Ramos (cell line): ENCODE measurements around the gene LARP1.
"Not testable (repeated sequence)": the region's sequence is repeated elsewhere in the genome, so short reads cannot be mapped to it uniquely, and the experiment has no call there.

ENCODE experiments used
- in situ Hi-C: fragments of 300-500 bp; cut with MboI; formaldehyde crosslinking; loops from one replicate; pipeline ENCODE4 v1.14.3; 2022; ENCODE audit warnings: low sequenced_read_pairs; ENCODE audit not compliant: unreplicated experiment

Gene LARP1

DNA sequence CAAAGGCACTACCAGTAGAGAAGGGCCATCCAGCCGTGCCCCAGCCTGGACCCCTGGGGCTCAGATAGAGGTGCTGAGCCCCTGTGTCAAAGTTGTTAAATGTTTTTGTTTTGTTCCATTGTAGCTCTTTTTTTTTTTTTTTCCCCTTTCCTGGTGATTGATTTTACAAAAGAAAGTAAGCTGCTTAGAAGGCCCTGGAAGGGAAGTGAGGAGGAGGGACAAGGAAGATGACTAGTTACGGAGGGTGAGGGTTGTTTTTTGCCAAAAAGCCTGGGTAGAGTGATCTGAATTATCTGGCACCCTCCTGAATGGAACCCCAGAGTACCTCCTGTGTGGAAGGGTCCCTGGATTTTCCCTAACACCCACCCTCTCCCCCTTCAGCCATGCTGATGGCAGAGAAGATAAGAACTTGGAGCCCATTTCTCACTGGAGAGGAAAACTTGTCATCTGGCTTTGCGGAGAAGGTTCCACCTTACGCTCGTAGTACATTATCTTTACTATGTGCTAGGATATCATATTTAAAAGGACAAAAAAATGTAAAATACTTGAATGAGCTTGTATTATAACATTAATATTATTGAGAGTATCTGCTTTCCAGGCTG, 61.8 kb downstream of the LARP1 start:
- in situ Hi-C loops = loop anchor here (5.0 kb wide), 1 partner anchor 165 kb away; no protein-coding TSS in a partner anchor

DNA sequence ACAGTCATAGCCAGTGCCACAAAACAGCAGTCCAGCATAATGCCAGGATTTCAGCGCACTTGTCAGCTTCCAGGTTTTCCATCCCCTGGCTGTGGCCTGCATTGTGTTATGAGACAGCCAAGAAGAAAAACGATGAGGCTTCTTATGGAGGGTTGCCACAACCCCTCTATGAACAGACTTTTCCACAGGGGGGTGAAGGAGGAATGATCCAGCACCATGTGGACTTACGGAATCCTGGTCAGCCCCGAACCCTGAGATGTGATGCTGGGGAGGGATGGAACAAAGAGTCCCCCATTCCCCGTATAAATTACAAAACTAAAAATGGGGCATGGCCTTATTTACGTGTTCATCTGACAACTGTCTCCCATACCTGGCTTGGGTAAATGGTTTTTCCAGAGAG, 62.6 kb downstream of the LARP1 start:
- in situ Hi-C loops = loop anchor here (5.0 kb wide), 1 partner anchor 166 kb away; no protein-coding TSS in a partner anchor

DNA sequence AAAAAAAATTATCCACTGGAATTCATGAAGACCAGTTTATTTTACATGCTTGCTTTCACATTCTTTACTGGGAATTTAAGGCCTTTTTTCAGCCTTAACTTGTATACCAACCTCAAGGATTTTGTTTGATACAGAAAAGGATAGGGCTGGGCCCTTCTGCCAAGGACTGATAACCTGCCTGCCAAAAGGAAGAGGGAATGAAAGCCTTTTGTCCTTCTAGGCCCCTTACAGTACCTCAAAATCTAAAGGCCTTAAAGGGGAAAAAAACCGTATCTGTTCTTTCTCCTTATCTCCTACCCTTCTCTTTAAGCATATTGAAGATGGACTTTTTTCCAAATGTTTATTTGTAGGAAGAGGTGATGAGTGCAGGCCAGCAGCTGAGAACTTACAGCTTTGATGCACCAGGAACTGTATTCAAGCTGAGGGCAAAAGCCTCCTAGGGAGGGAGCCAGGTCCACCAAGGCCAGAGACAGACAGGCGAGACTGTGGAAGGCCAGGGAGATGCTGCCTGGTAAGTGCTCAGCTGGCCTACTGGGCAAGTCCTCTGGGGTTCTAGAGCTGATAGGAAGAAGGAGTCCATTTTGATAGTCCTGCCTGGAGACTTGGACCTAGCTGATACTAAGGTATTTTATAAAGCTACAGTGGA, 63.4 kb downstream of the LARP1 start:
- in situ Hi-C loops = loop anchor here (5.0 kb wide), 1 partner anchor 166 kb away; no protein-coding TSS in a partner anchor

DNA sequence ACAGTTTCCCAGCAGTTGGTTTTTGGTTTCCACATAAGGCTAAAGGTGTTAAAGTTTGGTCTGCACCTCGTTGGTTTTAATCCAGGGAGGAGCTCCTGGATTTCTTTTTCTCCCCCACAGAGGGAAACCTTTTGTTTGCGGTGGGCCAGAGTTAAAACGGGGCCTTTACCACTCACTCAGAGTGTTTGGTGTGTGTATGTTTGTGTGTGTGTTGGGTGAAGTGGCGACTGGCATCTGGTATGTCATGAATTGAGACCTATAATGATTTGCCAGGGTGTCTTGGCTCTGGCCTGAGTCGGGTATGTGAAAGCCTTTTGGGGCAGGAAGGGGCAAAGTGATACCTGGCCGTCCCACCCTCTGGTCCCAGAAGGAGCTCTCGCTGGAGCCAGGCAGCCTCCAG, 64.4 kb downstream of the LARP1 start:
- in situ Hi-C loops = loop anchor here (5.0 kb wide), 1 partner anchor 167 kb away; no protein-coding TSS in a partner anchor

DNA sequence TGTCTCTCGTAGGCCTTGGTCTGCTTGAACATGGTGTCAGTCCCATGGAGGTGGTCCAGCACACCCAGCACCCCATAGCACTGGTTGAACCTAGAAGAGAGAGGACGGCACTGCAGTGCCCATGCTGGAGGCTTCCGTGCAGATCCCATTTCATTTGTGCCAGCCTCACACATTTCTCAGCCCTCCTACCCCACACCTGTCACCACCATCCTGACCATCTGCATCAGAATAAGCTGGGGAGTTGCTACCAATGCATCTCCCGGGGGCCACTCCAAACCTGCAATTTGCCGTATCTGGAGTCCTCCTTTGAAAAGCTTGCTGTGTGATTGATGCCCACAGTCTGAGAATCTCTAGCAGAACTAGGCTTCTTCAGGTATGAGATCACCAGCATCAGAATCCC, 65.2 kb downstream of the LARP1 start:
- in situ Hi-C loops = no loop called here

DNA sequence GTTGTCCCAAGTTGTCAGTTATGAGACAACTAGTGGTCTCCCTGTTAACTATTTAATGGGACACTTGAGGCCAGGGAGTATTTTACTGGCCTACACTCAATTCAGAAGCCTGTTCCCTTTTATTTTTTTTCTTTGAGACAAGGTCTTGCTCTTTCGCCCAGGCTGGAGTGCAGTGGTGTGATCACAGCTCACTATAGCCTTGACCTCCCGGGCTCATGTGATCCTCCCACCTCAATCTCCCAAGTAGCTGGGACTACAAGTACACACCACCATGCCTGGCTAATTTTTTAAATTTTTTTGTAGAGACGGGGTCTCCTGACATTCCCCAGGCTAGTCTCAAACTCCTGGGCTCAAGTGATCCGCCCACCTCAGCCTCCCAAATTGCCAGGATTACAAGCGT, 67.7 kb downstream of the LARP1 start:
- in situ Hi-C loops = not testable (repeated sequence)

DNA sequence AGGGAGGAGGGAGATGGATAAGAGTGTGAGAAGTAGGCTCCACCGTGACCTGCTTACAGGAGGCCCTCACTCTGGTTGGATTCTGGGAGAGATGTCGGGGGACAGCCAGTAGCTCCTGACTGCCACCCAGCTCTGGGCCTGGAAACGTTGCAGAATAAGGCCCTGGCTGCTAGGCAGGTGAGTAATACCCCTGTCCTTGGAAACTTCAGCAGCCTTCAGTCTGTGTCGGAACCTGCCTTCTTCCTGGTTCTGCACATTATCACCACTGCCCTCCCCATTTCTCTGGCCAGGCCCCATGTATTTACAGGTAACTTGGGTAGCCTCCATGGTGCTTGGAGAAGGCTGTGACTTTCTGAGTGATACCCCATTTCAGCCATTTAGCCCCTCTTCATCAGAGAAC, 68.4 kb downstream of the LARP1 start:
- in situ Hi-C loops = no loop called here

DNA sequence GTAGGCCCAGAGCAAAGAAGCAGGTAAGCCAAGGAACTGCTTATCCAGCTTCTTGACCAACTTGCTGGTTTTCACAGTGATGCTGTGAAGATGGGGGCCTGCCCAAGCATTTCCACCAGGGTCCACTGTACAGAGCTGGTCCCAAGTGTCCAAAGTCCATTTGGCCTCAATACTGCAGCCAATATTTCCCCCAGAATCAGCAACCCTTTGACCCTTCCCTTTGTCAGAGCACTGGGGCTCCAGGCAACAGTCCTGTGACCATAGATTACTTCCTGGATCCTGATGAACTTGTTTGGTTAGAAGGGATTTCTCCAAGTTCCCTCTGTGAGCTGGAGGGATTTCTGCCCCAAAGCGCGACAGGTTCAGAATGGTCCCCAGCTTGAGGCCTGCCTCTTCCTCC, 68.9 kb downstream of the LARP1 start:
- in situ Hi-C loops = no loop called here

DNA sequence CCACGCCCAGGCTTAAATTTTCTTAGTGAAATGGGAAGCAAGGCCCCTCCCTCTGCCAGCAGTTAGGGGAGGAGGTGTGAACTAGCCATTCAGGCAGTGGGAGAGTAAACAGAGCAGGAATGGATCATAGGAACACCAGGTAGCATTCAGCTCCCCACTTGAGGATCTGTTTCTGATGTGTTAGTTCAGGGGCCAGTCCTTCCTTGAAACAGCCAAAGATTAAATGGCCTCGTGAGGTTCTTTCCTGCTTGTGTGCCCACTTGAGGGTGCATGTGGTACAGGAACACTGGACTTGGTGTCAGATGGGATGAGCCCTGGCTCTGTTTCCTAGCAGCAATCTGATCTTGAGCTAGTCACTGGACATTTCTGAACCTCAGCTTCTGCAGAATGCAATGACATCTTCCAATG, 74.0 kb downstream of the LARP1 start:
- in situ Hi-C loops = no loop called here

DNA sequence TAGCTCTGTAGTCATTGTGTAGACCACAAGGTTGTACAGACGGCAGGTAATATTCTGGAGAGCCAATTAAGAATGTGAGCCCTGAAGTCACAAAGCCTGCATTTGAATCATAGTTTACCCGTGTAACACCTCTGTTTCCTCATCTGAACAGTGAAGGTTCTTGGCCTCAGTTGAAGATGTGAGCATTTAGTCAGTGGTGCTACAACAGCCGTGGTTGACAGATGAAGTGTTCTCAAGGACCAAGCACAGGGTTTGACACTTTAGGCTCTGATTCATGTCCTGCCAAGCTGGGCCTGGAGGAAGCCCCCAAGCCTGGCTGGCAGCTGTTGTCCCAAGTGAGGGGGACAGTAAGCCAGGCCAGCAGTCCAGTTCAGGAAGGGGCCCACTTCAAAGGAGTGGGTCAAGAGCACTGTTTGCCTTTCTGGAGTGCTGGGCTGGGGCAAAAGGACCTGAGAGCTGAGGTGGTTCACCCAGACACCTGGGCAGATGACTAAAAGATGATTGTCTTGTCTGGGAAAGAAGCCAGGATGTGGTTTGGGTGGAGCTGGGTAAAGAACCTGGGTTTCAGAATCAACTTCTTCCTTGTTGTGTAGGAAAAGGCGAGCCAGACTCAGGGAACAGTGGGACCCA, 74.5 kb downstream of the LARP1 start:
- in situ Hi-C loops = no loop called here

DNA sequence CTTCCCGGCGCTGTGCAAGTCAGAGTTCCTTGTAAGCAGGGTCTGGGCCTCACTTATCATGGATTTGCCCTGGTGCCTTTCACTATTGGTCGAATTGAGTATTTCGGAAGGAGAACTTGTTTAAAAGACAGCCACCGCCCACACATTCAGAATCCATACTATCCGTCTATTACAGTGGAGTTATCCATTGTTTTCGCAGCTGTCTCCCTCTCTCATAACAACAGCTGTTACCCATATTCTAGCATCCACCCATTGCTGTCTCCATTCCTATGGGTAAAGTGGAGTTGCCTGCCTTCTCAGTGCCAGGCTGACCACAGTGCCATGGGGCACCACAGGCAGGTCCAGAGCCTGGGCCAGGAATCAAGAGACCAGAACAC, 75.0 kb downstream of the LARP1 start:
- in situ Hi-C loops = no loop called here

DNA sequence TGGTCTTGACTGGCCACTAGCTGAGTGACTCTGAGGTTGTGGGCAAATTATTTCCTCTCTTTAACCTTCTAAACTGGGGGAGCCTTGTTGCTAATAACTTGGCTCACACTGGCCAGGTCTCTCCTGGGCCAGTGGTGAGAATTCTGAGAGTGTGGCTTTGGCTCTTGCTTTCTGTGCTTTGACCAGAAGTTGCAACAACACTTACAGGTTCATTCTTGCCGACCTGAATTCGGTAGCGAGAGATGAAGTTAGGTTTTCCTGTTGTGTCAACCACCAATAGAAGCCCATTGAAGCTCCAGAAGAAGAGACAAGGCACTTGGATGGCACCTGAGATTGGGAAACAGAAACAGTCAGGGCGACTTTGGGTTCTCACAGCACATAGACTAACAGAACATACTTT, 75.4 kb downstream of the LARP1 start:
- in situ Hi-C loops = no loop called here

DNA sequence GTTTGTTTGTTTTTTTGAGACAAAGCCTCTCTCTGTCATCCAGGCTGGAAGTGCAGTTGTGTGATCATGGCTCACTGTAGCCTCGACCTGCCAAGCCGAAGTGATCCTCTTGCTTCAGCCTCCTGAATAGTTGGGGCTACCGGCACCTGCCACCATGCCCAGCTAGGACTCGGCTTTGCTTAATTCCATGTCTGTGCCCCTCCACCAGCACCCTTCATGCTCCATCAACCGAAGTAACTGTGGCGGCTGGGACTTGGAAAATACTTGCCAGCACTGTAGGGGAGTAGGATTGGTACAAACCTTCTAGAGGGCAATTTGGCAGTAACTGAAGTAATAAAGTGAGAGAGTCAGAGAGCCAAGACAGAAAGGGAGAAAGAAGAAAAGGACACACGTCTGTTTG, 76.3 kb downstream of the LARP1 start:
- in situ Hi-C loops = no loop called here

DNA sequence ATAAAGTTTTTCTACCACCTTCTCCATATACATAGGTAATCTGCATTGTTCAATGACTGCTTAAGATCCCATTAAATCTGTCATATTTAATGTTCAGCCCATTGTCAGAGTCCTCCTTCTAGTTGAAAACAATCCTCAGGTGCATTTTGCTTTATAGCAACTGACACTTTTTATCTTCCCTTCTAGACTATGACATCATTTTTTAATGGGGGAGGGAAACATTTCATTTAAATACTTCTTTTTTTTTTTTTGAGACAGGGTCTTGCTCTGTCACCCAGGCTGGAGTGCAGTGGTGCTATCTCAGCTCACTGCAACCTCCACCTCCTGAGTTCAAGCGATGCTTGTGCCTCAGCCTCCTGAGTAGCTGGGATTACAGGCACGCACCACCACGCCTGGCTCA, 77.6 kb downstream of the LARP1 start:
- in situ Hi-C loops = not testable (repeated sequence)

DNA sequence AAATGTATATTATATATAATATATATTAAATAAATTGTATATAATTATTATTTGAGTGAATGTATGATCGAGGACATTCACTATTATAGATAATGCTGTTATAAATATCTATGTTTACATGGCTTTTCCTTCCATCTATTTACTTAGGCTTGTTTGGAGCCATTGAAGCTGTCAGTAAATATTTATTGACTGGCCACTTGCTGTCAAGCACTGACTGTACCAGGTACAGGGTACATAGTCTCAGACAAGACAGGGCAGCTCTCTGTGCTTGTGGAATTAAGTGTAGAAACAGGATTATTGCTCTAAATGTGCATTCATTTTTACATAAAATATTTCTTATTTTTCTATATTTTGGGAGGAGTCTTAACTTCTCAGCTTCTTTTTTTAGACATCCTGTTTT, 78.9 kb downstream of the LARP1 start:
- in situ Hi-C loops = no loop called here

DNA sequence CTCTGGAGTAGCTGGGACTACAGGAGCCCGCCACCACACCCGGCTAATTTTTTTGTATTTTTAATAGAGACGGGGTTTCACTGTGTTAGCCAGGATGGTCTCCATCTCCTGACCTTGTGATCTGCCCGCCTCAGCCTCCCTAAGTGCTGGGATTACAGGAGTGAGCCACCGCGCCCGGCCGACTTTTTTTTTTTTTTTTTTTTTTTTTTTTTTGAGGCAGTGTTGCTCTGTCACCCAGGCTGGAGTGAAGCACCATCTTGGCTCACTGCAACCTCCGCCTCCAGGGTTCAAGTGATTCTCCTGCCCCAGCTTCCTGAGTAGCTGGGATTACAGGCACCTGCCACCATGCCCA, 80.5 kb downstream of the LARP1 start:
- in situ Hi-C loops = not testable (repeated sequence)

DNA sequence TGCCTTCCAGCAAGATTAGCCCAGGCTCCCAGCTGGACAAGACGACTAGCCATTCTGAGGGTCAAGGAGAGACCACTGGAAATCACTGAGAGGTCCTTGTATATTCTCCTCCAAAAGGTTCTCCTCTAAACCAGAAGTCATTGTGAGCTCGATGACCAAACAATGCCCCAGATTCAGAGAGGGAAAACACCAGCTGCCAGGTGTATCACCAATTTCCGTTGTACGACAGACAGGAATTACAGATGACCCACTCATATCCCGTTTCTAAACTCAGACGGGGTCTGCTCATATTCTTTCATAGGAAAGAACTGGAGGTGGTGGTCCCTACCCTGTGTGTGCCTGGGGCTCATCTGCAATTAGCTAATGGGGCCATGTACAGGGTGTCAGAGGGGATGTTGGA, 81.0 kb downstream of the LARP1 start:
- in situ Hi-C loops = no loop called here

DNA sequence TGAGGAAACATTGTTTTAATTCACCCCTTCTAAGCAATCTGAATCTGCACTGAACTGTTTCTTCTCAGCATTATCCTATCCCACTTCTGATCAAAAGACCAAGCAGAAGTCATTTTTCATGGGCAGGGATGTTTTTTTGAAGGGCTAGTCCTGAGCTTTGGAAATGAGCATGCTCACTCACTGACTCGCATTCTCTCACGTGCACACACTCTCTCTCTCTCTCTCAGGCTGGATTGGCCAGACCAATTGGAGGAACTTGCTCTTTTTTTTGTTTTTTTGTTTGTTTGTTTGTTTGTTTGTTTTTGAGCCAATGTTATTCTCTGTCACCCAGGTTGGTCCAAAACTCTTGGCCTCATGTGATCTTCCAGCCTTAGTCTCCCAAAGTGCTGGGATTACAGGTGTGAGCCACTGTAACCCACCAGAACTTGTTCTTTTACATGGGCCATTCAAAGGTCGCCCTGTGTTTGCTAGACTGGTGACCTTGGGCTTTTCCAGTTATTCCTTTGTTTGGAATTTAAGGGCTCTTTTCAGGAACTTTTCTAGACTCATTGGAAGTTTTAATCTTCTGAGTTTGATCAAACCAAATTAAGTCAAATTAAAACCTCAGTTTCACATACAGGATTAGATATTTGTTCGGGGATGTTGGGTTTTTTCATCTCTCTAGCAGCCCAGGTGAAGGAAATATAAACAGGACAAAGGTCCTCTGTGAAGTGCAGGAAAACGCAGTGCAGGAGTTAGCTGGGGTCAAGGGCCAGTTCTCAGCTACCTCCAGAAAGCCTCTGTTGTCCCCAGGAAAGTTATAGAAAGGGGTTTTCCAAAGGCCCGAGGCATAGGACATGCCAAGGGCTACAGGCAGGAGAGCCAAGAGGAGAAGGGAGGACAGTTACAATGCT, 82.1 kb downstream of the LARP1 start:
- in situ Hi-C loops = no loop called here

DNA sequence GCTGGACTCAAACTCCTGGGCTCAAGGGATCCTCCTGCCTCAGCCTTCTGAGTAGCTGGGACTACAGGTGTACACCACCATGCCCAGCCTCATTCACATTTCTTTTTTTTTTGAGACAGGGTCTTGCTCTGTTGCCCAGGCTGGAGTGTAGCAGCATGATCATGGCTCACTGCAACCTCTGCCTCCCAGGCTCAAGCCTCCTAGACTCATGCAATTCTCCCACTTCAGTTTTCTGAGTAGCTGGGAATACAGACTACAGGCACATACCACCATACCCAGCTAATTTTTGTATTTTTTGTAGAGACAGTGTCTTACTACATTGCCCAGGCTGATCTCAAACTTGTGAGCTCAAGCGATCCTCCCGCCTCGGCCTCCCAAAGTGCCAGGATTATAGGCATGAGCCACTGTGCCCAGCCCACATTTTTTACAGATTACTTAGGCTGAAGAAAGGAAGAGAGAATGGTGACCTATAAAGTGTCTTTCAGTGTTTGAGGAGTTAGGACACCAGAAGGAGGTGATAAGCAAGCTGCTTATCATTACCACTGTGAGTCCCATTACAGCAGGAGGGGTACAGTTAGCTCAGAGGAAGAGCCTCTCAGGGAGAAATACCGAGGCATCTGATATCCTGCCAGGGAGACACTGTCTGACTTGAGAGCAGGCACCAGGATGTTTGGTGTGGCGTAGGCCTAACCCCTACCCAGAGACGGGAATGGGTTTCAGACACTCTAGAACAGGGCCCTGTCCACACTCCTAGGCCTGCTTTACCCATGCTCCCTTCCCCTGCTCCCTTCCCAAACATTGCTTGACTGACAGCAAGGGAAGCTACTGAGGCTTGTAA, 85.5 kb downstream of the LARP1 start:
- in situ Hi-C loops = no loop called here

DNA sequence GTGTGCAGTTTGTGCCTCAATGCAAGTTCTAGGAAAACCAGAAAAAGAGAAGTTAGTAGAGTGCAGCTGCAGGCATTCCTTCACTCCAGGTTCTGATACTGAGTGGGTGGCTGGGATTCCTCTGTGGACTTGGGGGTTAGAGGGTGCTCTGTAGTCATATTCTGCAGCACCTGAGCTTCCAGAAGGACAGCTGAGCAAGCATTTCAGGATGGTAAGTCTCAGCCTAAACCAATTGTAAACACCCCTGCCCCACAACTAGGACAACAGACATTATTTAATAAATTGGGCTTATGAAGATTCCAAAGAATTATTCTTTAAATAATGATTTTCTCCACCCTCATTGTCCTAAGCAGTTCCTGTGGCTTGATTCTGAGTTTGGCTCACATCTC, 86.1 kb downstream of the LARP1 start:
- in situ Hi-C loops = no loop called here
